ENCODE results near the gene CLSTN1. TPM values are rescaled to one million over a fixed set of nuclear protein-coding genes. Genes with fewer than 3 reads are reported as not detected.

CLSTN1 gene
- total and polyA plus RNA-seq, 11 donors, result 37.6 to 79.4 (median 61.2) TPM

DNA sequence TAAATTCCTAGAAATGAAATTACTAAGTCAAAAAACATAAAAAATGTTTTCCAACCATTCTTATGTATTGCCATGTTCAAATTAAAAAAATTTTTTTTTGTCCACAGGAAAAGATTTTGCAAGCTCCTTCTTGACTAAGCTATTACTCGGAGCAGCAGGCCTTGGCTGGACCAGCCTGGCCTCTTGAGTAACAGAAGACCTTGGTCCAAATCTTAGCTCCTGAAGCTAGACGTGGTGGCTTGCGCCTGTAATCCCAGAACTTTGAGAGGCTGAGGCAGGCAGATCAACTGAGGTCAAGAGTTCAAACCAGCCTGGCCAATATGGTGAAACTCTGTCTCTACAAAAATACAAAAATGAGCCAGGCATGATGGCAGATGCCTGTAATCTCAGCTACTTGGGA lies 77.6 kb downstream of the CLSTN1 start:
- no peak overlapping the region for H3K27ac ChIP-seq
- no peaks in the 10 kb centered on the region for H3K9me3 ChIP-seq
- 89 to 95% (median 93%) methylated on average over 3 of the region's 3 CpGs for WGBS, 4 donors
- H3K4me3 ChIP-seq, result no peak overlapping the region
- DNase-seq (no peak), ATAC-seq (no peak)
- no peaks in the 10 kb centered on the region for H3K27me3 ChIP-seq
- intact Hi-C loops (cut with DNase I), result no loop called here
- no peaks in the 10 kb centered on the region for H3K4me1 ChIP-seq
- no peak for TF ChIP-seq POLR2A (IDR thresholded peaks at IDR 0.05)
- TF ChIP-seq, protein P1, sequence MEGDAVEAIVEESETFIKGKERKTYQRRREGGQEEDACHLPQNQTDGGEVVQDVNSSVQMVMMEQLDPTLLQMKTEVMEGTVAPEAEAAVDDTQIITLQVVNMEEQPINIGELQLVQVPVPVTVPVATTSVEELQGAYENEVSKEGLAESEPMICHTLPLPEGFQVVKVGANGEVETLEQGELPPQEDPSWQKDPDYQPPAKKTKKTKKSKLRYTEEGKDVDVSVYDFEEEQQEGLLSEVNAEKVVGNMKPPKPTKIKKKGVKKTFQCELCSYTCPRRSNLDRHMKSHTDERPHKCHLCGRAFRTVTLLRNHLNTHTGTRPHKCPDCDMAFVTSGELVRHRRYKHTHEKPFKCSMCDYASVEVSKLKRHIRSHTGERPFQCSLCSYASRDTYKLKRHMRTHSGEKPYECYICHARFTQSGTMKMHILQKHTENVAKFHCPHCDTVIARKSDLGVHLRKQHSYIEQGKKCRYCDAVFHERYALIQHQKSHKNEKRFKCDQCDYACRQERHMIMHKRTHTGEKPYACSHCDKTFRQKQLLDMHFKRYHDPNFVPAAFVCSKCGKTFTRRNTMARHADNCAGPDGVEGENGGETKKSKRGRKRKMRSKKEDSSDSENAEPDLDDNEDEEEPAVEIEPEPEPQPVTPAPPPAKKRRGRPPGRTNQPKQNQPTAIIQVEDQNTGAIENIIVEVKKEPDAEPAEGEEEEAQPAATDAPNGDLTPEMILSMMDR (IDR thresholded peaks at IDR 0.05), result no peak
- peaks cover 0 to 100% (median 88%) of the 10 kb centered on the region in 9 donors for H3K36me3 ChIP-seq

DNA sequence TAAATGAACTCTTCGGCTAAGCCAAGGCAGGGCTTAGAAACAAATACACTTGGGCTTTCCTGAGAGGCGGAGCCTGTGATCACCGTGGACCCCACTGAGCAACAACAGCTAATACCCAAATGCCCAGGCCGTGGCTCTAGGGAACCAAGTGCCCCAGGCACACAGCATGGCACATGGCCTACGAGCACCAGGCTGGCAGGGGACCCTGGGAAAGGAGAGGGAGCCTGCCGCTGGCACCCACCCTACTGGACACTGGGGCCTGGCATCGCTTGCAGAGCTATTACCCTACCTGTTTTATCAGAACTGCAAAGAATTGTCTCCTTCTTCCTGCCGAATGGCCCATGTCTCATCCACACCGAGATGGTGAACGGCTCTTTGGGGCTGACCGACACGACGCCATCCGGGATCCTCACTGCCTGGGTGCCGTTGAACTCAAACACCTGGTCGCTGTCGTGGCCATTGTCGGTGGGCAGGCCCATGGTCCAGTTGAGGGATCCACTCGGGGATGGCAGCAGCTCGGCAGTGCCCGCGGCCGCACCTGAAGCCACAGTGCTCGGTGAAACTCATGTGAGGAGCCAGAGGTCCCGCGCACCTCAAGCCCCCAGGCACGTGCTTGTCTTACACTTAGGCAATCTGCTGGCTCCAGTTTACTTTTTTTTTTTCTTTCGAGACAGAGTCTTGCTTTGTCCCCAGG lies 79.5 kb downstream of the CLSTN1 start:
- no peaks in the 10 kb centered on the region for H3K4me1 ChIP-seq
- intact Hi-C loops (cut with DNase I), result no loop called here
- TF ChIP-seq, protein P1 (IDR thresholded peaks at IDR 0.05), result no peak
- TF ChIP-seq POLR2A (IDR thresholded peaks at IDR 0.05), result no peak
- H3K27ac ChIP-seq, result no peak overlapping the region
- H3K4me3 ChIP-seq, result no peak overlapping the region
- H3K9me3 ChIP-seq, result no peaks in the 10 kb centered on the region
- WGBS, 4 donors, result 93 to 96% (median 94%) methylated on average over 27 to 28 of the region's 28 CpGs
- H3K36me3 ChIP-seq, result peaks cover 0 to 100% (median 87%) of the 10 kb centered on the region in 9 donors
- DNase-seq (no peak), ATAC-seq (peak in 1 of 4 donors; percentile 26)
- H3K27me3 ChIP-seq, result no peaks in the 10 kb centered on the region

DNA sequence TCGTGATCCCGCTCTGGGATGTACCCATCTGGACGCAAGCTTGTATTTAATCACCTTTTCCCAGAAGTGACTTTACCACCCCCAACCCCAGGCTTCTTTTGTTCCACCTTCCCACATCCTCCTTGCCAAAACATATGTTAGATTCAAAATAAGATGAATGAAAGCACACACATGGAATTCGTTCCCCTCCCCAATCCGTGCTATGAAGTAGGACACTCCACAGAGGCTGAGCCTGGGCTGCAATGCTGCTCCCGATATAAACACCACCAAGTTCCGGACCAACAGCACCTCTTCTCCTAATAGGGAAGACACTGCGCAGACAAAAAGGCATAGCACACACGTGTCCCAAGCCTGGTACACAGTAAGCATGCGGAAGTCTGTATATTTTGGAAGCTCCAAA lies 86.1 kb downstream of the CLSTN1 start:
- intact Hi-C loops (cut with DNase I), result no loop called here
- DNase-seq (no peak), ATAC-seq (no peak)
- Histone ChIP-seq H3K4me3 (no peak overlapping the region), H3K27me3 (no peaks in the 10 kb centered on the region), H3K4me1 (no peaks in the 10 kb centered on the region), H3K36me3 (peaks cover 0 to 100% (median 97%) of the 10 kb centered on the region in 9 donors), H3K9me3 (no peaks in the 10 kb centered on the region), H3K27ac (no peak overlapping the region)
- no peak for TF ChIP-seq POLR2A (IDR thresholded peaks at IDR 0.05)
- TF ChIP-seq, protein P1 (IDR thresholded peaks at IDR 0.05), result no peak
- WGBS, 4 donors, result 90 to 94% (median 92%) methylated on average over 10 of the region's 10 CpGs

DNA sequence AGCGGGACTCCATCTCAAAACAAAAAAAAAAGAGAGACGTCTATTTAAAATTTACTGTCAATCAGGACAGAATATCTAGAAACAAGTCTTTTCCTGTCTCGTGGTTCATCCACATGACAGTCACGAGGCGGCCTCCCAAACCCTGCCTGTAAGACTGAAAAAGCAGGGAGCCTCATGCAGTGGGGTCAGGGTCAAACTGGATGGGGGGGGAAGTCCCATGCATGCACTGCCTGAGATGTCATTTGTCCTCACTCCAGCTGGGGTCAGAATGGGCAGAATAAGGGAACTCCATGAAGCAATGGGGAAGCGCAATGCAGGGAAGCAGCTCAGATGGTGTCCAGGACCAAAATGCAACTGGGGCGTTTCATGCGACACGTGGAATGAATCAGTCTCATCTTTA lies 86.7 kb downstream of the CLSTN1 start:
- Histone ChIP-seq H3K27ac (no peak overlapping the region), H3K4me3 (no peak overlapping the region), H3K4me1 (no peaks in the 10 kb centered on the region), H3K36me3 (peaks cover 0 to 100% (median 98%) of the 10 kb centered on the region in 9 donors), H3K9me3 (no peaks in the 10 kb centered on the region), H3K27me3 (no peaks in the 10 kb centered on the region)
- DNase-seq (no peak), ATAC-seq (peak in 2 of 4 donors; percentile 29 to 48)
- intact Hi-C loops (cut with DNase I), result no loop called here
- 85 to 93% (median 90%) methylated on average over 9 of the region's 9 CpGs for WGBS, 4 donors
- TF ChIP-seq POLR2A (IDR thresholded peaks at IDR 0.05), result no peak
- TF ChIP-seq, protein P1 (IDR thresholded peaks at IDR 0.05), result no peak
